Activated CD8-positive, alpha-beta memory T cell treated with anti-CD3 and anti-CD28 coated beads for 36 hours (primary cell): ENCODE data around the gene NPY4R2. TPM values are rescaled to one million over a fixed set of nuclear protein-coding genes. Genes with fewer than 3 reads are reported as not detected.
"Not testable (repeated sequence)": the region's sequence is repeated elsewhere in the genome, so short reads cannot be mapped to it uniquely, and the experiment has no call there.

Source experiments
- CTCF ChIA-PET: fragments of 350-600 bp; sonication (Branson Sonifier 250); formaldehyde crosslinking; loops from one replicate; lab custom pipeline; 2021; ENCODE audit warnings: antibody characterized with exemption; lab: Charles Lee
- POLR2A ChIA-PET: fragments of 350-600 bp; sonication (Branson Sonifier 250); formaldehyde crosslinking; loops from one replicate; lab custom pipeline; 2021; ENCODE audit warnings: antibody characterized with exemption; lab: Charles Lee
- total RNA-seq, 2 experiments: library from RNA; stranded (reverse); gene quantifications; one replicate each; pipeline ENCODE4 v1.2.3, GENCODE V29; 2021

The NPY4R2 gene
- total RNA-seq, 2 experiments from 2014 or later: not detected

GRCh38 chr10:47927147-47927916, 8.9 kb downstream of the NPY4R2 start:
- POLR2A ChIA-PET, CTCF ChIA-PET: not testable (repeated sequence)

DNA sequence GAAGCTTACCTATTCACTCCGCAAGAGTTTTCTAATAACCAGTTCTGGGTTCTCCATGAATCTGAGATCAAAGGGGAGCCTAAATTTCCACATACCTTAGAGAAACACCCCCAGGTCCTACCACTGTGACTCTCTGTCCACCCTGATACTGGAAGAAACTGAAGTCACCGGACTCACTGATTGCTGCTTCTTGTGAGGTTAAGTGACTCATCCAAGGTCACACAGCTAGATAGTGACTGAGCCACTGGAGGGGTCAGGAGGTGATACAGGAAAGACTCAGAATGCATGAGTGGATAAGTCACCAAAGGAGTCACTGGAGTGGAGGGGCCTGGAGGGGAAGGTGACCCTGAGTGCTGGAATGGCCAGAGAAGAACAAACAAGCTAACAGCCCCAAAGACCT, 9.8 kb downstream of the NPY4R2 start:
- POLR2A ChIA-PET, CTCF ChIA-PET: not testable (repeated sequence)

GRCh38 chr10:47932824-47933223, 14.4 kb downstream of the NPY4R2 start:
- CTCF ChIA-PET: not testable (repeated sequence)

GRCh38 chr10:47933462-47933861, 15.0 kb downstream of the NPY4R2 start:
- POLR2A ChIA-PET, CTCF ChIA-PET: not testable (repeated sequence)

More at GRCh38 chr10:47932824-47933223, 14.4 kb downstream of the NPY4R2 start:
- POLR2A ChIA-PET: not testable (repeated sequence)

GRCh38 chr10:47936772-47937228, 18.3 kb downstream of the NPY4R2 start:
- CTCF ChIA-PET, POLR2A ChIA-PET: not testable (repeated sequence)

- POLR2A ChIA-PET, CTCF ChIA-PET: not testable (repeated sequence)
These were observed 19.2 kb downstream of the NPY4R2 start for GRCh38 chr10:47937634-47938033.

- CTCF ChIA-PET, POLR2A ChIA-PET: not testable (repeated sequence)
These were observed 22.4 kb downstream of the NPY4R2 start for GRCh38 chr10:47940821-47941220.

DNA sequence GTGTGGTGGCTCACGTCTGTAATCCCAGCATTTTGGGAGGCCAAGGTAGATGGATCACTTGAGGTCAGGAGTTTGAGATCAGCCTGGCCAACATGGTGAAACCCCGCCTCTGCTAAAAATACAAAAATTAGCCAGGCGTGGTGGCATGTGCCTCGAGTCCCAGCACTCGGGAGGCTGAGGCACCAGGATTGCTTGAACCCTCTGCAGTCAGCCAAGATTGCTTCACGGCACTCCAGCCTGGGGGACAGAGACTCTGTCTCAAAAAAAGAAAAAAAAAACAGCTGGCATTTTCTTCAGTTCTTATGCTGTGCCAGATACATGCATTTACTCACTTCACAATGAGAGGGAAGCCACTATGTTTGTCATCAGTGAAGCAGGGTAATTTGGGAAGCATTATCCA, 22.9 kb downstream of the NPY4R2 start:
- POLR2A ChIA-PET, CTCF ChIA-PET: not testable (repeated sequence)

DNA sequence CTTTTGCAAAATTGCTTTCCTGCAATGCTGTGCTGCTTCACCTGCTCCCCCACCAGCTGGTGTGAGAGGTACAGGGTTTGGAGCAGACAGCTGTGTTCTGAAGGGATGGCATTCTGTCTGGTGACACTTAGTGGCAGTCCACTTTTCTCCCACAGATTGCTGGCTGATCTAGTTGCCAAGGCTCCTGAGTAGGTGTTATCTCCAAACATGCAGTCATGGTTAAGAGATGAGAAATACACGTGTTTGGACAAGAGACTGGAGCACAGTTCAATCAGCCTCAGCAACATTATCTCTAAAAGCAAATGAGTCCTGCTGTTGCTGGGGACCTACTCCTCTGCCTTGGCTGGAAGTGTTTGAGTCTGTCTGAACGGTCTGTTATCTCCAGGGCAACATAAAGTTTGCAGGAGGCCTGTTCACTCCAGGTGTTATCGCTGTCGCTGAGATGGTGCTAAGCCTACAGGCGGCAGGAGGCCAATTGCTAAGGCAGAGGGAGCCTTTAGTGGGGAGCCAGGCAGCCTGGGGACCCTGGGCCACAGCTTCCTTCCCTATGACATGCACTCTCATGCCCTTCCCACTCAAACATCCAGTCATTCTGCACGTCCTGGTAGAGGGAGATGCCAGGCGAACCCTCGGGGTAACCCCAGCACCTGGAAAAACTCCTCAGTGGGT, 24.0 kb downstream of the NPY4R2 start:
- CTCF ChIA-PET, POLR2A ChIA-PET: not testable (repeated sequence)

- CTCF ChIA-PET, POLR2A ChIA-PET: not testable (repeated sequence)
These were observed 24.9 kb downstream of the NPY4R2 start for GRCh38 chr10:47943328-47943727.

- POLR2A ChIA-PET, CTCF ChIA-PET: not testable (repeated sequence)
These were observed 29.0 kb downstream of the NPY4R2 start for GRCh38 chr10:47947424-47947823.

GRCh38 chr10:47957158-47957557, 38.7 kb downstream of the NPY4R2 start:
- CTCF ChIA-PET, POLR2A ChIA-PET: not testable (repeated sequence)

- CTCF ChIA-PET, POLR2A ChIA-PET: not testable (repeated sequence)
These were observed 41.2 kb downstream of the NPY4R2 start for GRCh38 chr10:47959677-47960076.

DNA sequence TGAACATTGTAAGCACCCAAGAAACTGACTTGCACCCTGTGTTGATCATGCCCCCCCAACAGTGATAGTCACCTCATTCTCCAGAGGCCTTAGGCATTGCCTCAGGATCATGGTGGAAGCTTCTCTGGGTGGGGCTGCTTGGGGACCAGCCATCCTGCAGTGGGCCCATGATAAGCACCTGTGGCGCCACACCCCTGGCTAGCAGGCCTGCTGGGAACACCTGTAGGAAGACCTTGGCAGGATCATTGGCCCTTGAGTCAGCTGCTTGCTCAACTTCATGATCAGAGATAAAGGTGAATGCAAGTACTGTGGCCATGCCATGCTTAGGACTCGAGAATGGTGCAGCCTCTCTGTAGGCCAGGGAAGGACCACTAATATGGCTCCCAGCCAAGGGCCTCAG, 42.2 kb downstream of the NPY4R2 start:
- POLR2A ChIA-PET, CTCF ChIA-PET: not testable (repeated sequence)

- CTCF ChIA-PET, POLR2A ChIA-PET: not testable (repeated sequence)
These were observed 44.3 kb downstream of the NPY4R2 start for GRCh38 chr10:47962785-47963184.

DNA sequence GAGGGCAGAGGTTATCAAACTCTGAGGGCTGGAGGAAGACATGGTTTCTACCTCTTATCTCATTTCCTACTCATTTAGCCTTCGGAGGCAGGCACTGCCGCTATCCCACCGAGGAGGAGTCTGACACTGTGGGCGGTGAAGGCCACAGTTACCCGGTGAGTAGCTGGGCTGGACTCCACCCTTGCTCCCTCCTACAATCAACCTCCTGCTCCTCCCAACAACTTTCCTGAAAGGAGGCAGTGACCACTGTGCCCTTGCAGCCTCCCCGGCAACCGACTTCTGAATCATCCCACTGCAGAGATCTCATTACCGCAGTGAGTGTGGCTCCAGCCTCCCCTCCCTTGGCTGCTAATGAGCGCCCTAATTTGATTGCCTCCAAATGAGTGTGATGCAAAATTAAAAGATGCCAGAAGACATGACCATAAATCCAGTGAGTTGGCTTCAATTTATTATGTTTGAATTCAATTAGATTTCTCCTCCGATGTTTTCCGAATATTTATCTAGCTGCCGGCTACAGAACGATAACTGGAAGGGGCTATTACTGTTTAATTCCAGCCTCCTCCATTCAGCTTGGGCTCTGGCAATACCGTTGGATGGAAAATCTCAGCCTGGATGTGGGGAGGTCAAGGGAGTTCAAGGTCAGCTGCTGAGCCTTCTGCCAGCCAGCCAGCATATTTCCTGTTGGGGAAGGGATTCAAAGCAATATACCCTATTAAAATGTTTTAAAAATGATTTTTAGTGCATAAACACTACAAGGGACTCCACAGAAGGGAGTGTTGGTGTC, 46.0 kb downstream of the NPY4R2 start:
- CTCF ChIA-PET, POLR2A ChIA-PET: not testable (repeated sequence)

DNA sequence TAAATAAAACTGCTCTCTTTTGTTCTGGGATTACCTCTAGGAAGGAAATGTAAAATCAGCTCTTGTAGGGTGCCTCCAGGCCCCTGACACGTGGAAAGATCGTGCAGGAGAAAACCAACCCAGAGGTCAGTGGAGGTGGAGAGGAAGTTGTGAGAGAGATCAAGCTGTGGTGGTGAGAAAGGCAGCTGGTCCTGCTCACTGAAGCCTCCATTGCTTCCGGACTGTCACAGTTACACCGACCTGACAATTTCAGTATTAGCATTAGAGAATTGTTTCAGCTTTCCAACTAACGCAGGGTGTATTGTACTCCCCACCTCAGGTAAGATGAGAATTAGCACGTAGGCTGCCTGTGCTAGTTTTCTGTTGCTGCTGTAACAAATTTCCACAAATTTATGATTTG, 50.5 kb downstream of the NPY4R2 start:
- CTCF ChIA-PET, POLR2A ChIA-PET: not testable (repeated sequence)

DNA sequence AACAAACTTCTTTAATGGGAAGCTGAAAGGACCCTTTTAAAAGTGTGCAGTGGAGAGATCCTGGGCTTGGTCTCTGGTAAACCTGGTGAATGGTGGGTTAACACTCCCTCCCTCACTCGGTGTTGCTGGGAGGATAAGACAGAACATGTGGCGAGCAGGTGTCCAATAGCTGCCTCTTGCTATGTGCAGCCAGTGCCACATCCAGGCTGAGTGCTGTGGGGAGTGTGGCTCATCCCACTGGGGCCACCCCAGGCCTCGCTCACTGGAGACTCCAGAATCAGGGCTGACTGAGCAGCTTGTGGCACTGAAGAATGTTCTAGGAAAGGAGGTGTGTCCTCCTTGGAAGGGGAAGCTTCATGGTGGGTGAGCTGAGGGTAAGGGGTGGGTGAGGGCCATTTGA, 51.6 kb downstream of the NPY4R2 start:
- CTCF ChIA-PET, POLR2A ChIA-PET: not testable (repeated sequence)

- CTCF ChIA-PET, POLR2A ChIA-PET: not testable (repeated sequence)
These were observed 53.1 kb downstream of the NPY4R2 start for GRCh38 chr10:47971598-47971997.

DNA sequence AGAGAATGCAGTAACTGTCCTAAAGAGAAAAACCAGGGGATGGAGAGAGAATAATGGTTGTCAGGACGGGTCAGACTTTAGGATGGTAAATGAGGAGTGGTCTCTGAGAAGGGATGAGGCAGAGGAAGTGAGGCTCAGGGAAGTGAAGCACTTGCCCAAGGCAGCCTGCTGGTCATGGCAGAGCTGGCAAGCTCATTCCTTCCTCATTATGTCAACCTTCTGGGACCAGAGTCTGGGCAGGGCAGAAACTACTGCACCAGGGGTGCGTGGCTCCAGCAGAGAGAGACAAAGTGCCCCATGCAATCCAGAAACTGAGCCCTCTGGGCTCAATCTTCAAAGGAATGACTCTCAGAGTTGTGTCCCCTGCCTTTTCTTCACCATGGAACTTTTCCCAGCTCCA, 53.6 kb downstream of the NPY4R2 start:
- CTCF ChIA-PET, POLR2A ChIA-PET: not testable (repeated sequence)
